Effector memory CD8-positive, alpha-beta T cell (primary cell): ENCODE measurements around the gene CHI3L2.
A peak's percentile ranks its signal among the peaks of the same experiment; 100 is the strongest.

Experiments used
- ATAC-seq: fragments of 150-1000 bp; cut with Tn5 transposase; replicated peaks from 2 replicates; pipeline ENCODE4 v1.10.0; 2021; ENCODE audit warnings: mild to moderate bottlenecking, moderate library complexity
- DNase-seq, 3 experiments: peaks; one replicate each; pipeline ENCODE4 v3.0.0; 2021
- H3K27ac Mint-ChIP-seq, 2 donors: one replicate each; pipeline ENCODE4 v1.8.0; 2022; ENCODE audit warnings: mild to moderate bottlenecking in 2 of 2, mixed read lengths in 2 of 2, moderate library complexity in 2 of 2
- H3K27me3 Mint-ChIP-seq, 2 donors: one replicate each; pipeline ENCODE4 v1.8.0; 2022; ENCODE audit warnings: mixed read lengths in 2 of 2
- H3K36me3 Mint-ChIP-seq: one replicate; pipeline ENCODE4 v1.8.0; 2022; ENCODE audit warnings: mild to moderate bottlenecking, moderate library complexity, mixed read lengths; ENCODE audit not compliant: insufficient read depth
- H3K4me1 Mint-ChIP-seq, 2 donors: one replicate each; pipeline ENCODE4 v1.8.0; 2022; ENCODE audit warnings: low read depth in 2 of 2, mixed read lengths in 2 of 2
- H3K4me3 Mint-ChIP-seq, 2 donors: one replicate each; pipeline ENCODE4 v1.8.0; 2022; ENCODE audit warnings: mild to moderate bottlenecking in 2 of 2, mixed read lengths in 2 of 2, moderate library complexity in 2 of 2
- H3K9me3 Mint-ChIP-seq, 2 donors: one replicate each; pipeline ENCODE4 v1.8.0; 2022; ENCODE audit warnings: mixed read lengths in 2 of 2

The CHI3L2 gene

GRCh38 chr1:111197598-111198284, 29.8 kb upstream of the CHI3L2 start:
- Mint-ChIP-seq H3K4me3 (peak overlapping the region; percentile 93 to 99), H3K27ac (peak overlapping the region; percentile 93 to 97), H3K4me1 (peaks cover 77% of the 10 kb centered on the region in 2 donors), H3K27me3 (no peaks in the 10 kb centered on the region), H3K36me3 (peaks cover 70% of the 10 kb centered on the region), H3K9me3 (no peaks in the 10 kb centered on the region)
- peak; percentile 67 for ATAC-seq
- peak; percentile 64 to 67 (median 65) for DNase-seq

- peaks cover 73 to 74% of the 10 kb centered on the region in 2 donors for H3K4me1 Mint-ChIP-seq
- H3K27me3 Mint-ChIP-seq = no peaks in the 10 kb centered on the region
- peak overlapping the region; percentile 93 to 97 for H3K27ac Mint-ChIP-seq
- peak overlapping the region; percentile 93 to 99 for H3K4me3 Mint-ChIP-seq
- no peaks in the 10 kb centered on the region for H3K9me3 Mint-ChIP-seq
- peaks cover 70% of the 10 kb centered on the region for H3K36me3 Mint-ChIP-seq
- no peak for DNase-seq
- ATAC-seq = no peak
Measured at GRCh38 chr1:111198836-111199235, 28.7 kb upstream of the CHI3L2 start.

GRCh38 chr1:111199329-111199728, 28.2 kb upstream of the CHI3L2 start:
- Mint-ChIP-seq H3K4me3 (peak overlapping the region; percentile 93 to 99), H3K4me1 (peaks cover 68 to 69% of the 10 kb centered on the region in 2 donors), H3K36me3 (peaks cover 68% of the 10 kb centered on the region), H3K27me3 (no peaks in the 10 kb centered on the region), H3K9me3 (no peaks in the 10 kb centered on the region), H3K27ac (peak overlapping the region; percentile 93 to 97)
- ATAC-seq (peak; percentile 18), DNase-seq (no peak)

GRCh38 chr1:111199881-111200801, 27.4 kb upstream of the CHI3L2 start, which contains the start of gene DENND2D:
DENND2D (minus strand) TSS chr1:111200646; CDS start chr1:111200459, 187 bp downstream.
- Mint-ChIP-seq H3K27ac (peak within 1 kb of the TSS; percentile 93 to 97), H3K9me3 (no peaks in the 10 kb centered on the region), H3K4me3 (peak within 1 kb of the TSS; percentile 93 to 99), H3K36me3 (peaks cover 68% of the 10 kb centered on the region), H3K4me1 (peaks cover 66 to 68% of the 10 kb centered on the region in 2 donors), H3K27me3 (no peaks in the 10 kb centered on the region)
- no peak for DNase-seq
- ATAC-seq = peak; percentile 12

GRCh38 chr1:111200802-111201161, 26.7 kb upstream of the CHI3L2 start:
- H3K27me3 Mint-ChIP-seq = no peaks in the 10 kb centered on the region
- H3K27ac Mint-ChIP-seq = peak overlapping the region; percentile 93 to 97
- H3K4me3 Mint-ChIP-seq = peak overlapping the region; percentile 93 to 99
- ATAC-seq (no peak), DNase-seq (no peak)
- H3K4me1 Mint-ChIP-seq = peaks cover 64 to 67% of the 10 kb centered on the region in 2 donors
- H3K9me3 Mint-ChIP-seq = no peaks in the 10 kb centered on the region
- peaks cover 63% of the 10 kb centered on the region for H3K36me3 Mint-ChIP-seq

GRCh38 chr1:111201275-111202090, 26.0 kb upstream of the CHI3L2 start:
- Mint-ChIP-seq H3K27ac (peak overlapping the region; percentile 93 to 97), H3K9me3 (no peaks in the 10 kb centered on the region), H3K4me3 (peak overlapping the region; percentile 93 to 99), H3K27me3 (no peaks in the 10 kb centered on the region), H3K4me1 (peaks cover 62 to 63% of the 10 kb centered on the region in 2 donors), H3K36me3 (peaks cover 56% of the 10 kb centered on the region)
- no peak for ATAC-seq
- no peak for DNase-seq

- DNase-seq = no peak
Measured at GRCh38 chr1:111202366-111202706, 25.2 kb upstream of the CHI3L2 start.

GRCh38 chr1:111202707-111203623, 24.5 kb upstream of the CHI3L2 start:
- H3K9me3 Mint-ChIP-seq = no peaks in the 10 kb centered on the region
- DNase-seq (no peak), ATAC-seq (no peak)
- H3K36me3 Mint-ChIP-seq = peaks cover 43% of the 10 kb centered on the region
- peak overlapping the region; percentile 93 to 97 for H3K27ac Mint-ChIP-seq
- H3K4me1 Mint-ChIP-seq = peaks cover 47 to 48% of the 10 kb centered on the region in 2 donors
- H3K4me3 Mint-ChIP-seq = peak overlapping the region; percentile 93 to 99
- no peaks in the 10 kb centered on the region for H3K27me3 Mint-ChIP-seq

More at GRCh38 chr1:111202366-111202706, 25.2 kb upstream of the CHI3L2 start:
- Mint-ChIP-seq H3K9me3 (no peaks in the 10 kb centered on the region), H3K27ac (peak overlapping the region; percentile 93 to 97), H3K4me1 (peaks cover 53 to 54% of the 10 kb centered on the region in 2 donors), H3K36me3 (peaks cover 49% of the 10 kb centered on the region), H3K27me3 (no peaks in the 10 kb centered on the region), H3K4me3 (peak overlapping the region; percentile 93 to 99)
- no peak for ATAC-seq

GRCh38 chr1:111203681-111204200, 23.8 kb upstream of the CHI3L2 start:
- H3K4me3 Mint-ChIP-seq = peak overlapping the region; percentile 93 to 99
- no peaks in the 10 kb centered on the region for H3K27me3 Mint-ChIP-seq
- ATAC-seq (peak; percentile 72), DNase-seq (peak; percentile 77 to 83 (median 78))
- H3K4me1 Mint-ChIP-seq = peaks cover 47 to 52% of the 10 kb centered on the region in 2 donors
- peaks cover 42% of the 10 kb centered on the region for H3K36me3 Mint-ChIP-seq
- no peaks in the 10 kb centered on the region for H3K9me3 Mint-ChIP-seq
- H3K27ac Mint-ChIP-seq = peak overlapping the region; percentile 93 to 97

GRCh38 chr1:111204201-111204982, 23.1 kb upstream of the CHI3L2 start:
- H3K27me3 Mint-ChIP-seq = no peaks in the 10 kb centered on the region
- peaks cover 37% of the 10 kb centered on the region for H3K36me3 Mint-ChIP-seq
- H3K4me3 Mint-ChIP-seq = peak overlapping the region; percentile 93 to 99
- H3K27ac Mint-ChIP-seq = peak overlapping the region; percentile 93 to 97
- H3K9me3 Mint-ChIP-seq = no peaks in the 10 kb centered on the region
- peak; percentile 62 to 72 (median 66) for DNase-seq
- peak; percentile 76 for ATAC-seq
- H3K4me1 Mint-ChIP-seq = peaks cover 47 to 52% of the 10 kb centered on the region in 2 donors

GRCh38 chr1:111204983-111205713, 22.4 kb upstream of the CHI3L2 start:
- ATAC-seq (no peak), DNase-seq (no peak)
- peaks cover 29% of the 10 kb centered on the region for H3K36me3 Mint-ChIP-seq
- peak overlapping the region; percentile 93 to 99 for H3K4me3 Mint-ChIP-seq
- H3K4me1 Mint-ChIP-seq = peaks cover 43 to 52% of the 10 kb centered on the region in 2 donors
- H3K27ac Mint-ChIP-seq = peak overlapping the region; percentile 93 to 97
- no peaks in the 10 kb centered on the region for H3K9me3 Mint-ChIP-seq
- no peaks in the 10 kb centered on the region for H3K27me3 Mint-ChIP-seq
